Endometrial microvascular endothelial cells (primary cell): ENCODE results near the gene FMN1. TPM values are rescaled to one million over a fixed set of nuclear protein-coding genes. Genes with fewer than 3 reads are reported as not detected.

Experiments
- in situ Hi-C: cut with HindIII; loops from 2 replicates; pipeline ENCODE4 v1.10.0; 2017; ENCODE audit warnings: low sequenced_read_pairs, low pct_unique_long_range_greater_than_20kb; ENCODE audit errors: inconsistent ontology term
- total RNA-seq: library from RNA; depleted of rRNA; stranded (reverse); fragments of >200 nt; gene quantifications from one replicate; pipeline ENCODE4 v1.2.3, GENCODE V29; 2015; ENCODE audit errors: inconsistent ontology term

Gene FMN1
- total RNA-seq, 1 donor from 2014 or later, result 0.65 TPM

GRCh38 chr15:32802286-32802936 is 392.1 kb downstream of the FMN1 start:
- in situ Hi-C loops, result no loop called here

- in situ Hi-C loops, result no loop called here
These were observed 394.5 kb downstream of the FMN1 start for GRCh38 chr15:32799936-32800535.

GRCh38 chr15:32796856-32797255 is 397.7 kb downstream of the FMN1 start:
- in situ Hi-C loops, result no loop called here

GRCh38 chr15:32794973-32795372 is 399.5 kb downstream of the FMN1 start:
- in situ Hi-C loops, result no loop called here

GRCh38 chr15:32792436-32792835 is 402.1 kb downstream of the FMN1 start:
- in situ Hi-C loops, result no loop called here

- in situ Hi-C loops, result no loop called here
These were observed 404.0 kb downstream of the FMN1 start for GRCh38 chr15:32790352-32790999.

GRCh38 chr15:32787949-32788348 is 406.6 kb downstream of the FMN1 start:
- in situ Hi-C loops, result no loop called here

- in situ Hi-C loops, result no loop called here
These were observed 407.6 kb downstream of the FMN1 start for GRCh38 chr15:32786906-32787305.

- in situ Hi-C loops, result no loop called here
These were observed 409.9 kb downstream of the FMN1 start for GRCh38 chr15:32784581-32784980.

- in situ Hi-C loops, result no loop called here
These were observed 412.7 kb downstream of the FMN1 start for GRCh38 chr15:32781781-32782180.

GRCh38 chr15:32778391-32779176 is 415.9 kb downstream of the FMN1 start:
- in situ Hi-C loops, result no loop called here

GRCh38 chr15:32775103-32775502 is 419.4 kb downstream of the FMN1 start:
- in situ Hi-C loops, result no loop called here

- in situ Hi-C loops, result no loop called here
These were observed 420.5 kb downstream of the FMN1 start for GRCh38 chr15:32774022-32774421.

- in situ Hi-C loops, result no loop called here
These were observed 427.3 kb downstream of the FMN1 start for GRCh38 chr15:32767236-32767635.

- in situ Hi-C loops, result no loop called here
These were observed 428.4 kb downstream of the FMN1 start for GRCh38 chr15:32766101-32766500.

GRCh38 chr15:32765236-32765635 is 429.3 kb downstream of the FMN1 start:
- in situ Hi-C loops, result no loop called here

- in situ Hi-C loops, result no loop called here
These were observed 431.2 kb downstream of the FMN1 start for GRCh38 chr15:32763295-32763694.

GRCh38 chr15:32757426-32757825 is 437.1 kb downstream of the FMN1 start:
- in situ Hi-C loops, result no loop called here

- in situ Hi-C loops, result no loop called here
These were observed 443.5 kb downstream of the FMN1 start for GRCh38 chr15:32750979-32751378.

GRCh38 chr15:32747921-32748342 is 446.6 kb downstream of the FMN1 start:
- in situ Hi-C loops, result no loop called here
